HG03378 (cell line): Measurements from ENCODE around the gene MTCH1.

ENCODE experiments used
- ATAC-seq: cut with Tn5 transposase; IDR thresholded peaks from one replicate; pipeline ENCODE4 v1.9.1; 2021; ENCODE audit warnings: mild to moderate bottlenecking, moderate library complexity; ENCODE audit not compliant: unreplicated experiment

Gene MTCH1

DNA sequence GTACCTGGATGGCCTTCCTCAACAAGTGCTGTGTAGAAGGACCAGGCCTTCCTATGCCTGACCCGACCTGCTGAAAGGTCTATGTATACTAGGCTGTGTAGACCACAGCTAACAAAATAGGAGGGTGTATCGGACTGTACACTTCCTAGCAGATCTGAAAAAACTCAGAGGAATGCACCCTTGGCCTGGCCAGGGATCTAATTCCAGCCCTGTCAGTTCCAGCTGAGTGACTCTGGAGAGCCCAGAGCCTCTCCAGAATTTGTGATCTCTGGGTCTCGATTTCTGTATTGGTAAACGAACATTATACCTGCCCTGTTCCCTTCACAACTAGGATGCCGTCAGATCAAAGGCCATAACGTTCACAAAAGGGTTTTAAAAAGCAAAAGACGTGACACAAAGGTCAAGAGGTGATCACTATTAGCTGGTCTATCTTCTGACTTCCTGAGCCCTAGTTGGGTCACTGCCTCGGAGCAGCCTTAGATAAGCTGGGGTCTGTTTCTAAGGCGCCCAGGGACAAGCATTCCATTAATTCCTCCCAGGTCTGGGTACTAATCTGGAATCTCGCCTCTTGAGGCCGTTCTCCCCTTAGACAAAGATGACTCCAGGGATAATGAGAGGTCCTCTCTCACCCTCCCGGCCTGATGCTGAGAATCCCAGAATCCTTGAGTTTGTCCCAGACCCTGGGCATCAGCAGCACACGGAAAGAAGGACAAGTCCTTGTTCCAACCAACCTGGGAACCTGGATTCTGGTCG is 13.9 kb downstream of the MTCH1 start:
- no peak for ATAC-seq

DNA sequence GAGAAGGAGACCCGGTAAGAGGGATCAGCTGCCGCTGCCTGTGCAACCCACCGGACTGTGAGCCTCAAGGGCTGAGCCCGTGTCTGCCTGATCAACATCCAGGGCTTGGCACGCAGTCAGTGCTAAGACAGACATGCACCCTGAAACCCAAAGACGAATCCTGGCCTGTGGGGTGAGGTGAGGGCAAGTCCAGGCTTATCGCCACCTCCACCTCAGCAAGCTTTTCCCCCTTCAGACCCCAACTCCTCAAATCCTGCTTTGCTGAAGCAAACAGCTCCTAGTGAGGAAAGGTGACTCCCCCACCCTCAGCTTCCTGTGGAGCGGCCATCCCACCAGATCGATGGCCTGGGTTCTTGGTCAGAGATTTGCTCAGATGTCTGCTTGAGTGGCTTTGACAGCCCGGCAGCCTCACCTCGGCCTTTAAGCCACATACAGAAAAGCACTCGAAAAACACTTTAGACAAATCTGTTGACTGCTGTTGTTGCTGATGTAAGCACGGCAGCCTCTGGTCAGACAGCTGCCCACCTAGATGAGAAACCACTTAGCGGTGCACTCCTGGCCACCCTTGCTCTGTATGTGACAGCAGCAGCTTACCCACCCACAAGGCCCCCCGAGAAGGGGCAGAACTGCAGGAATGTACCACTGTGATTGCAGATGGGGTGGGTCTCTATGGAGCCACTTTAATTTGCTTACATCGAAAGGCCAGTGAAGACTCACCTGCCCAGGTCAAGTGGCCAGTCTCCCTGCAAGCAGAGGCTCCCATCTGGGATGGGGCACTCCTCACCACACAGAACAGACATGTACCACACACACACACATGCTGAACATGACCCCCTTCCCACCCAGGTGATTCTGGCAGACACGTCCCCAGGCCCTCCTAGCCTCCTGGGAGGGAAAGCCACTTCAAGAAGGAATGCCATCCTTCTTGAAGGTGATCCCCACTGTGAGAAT is 14.8 kb downstream of the MTCH1 start:
- no peak for ATAC-seq

DNA sequence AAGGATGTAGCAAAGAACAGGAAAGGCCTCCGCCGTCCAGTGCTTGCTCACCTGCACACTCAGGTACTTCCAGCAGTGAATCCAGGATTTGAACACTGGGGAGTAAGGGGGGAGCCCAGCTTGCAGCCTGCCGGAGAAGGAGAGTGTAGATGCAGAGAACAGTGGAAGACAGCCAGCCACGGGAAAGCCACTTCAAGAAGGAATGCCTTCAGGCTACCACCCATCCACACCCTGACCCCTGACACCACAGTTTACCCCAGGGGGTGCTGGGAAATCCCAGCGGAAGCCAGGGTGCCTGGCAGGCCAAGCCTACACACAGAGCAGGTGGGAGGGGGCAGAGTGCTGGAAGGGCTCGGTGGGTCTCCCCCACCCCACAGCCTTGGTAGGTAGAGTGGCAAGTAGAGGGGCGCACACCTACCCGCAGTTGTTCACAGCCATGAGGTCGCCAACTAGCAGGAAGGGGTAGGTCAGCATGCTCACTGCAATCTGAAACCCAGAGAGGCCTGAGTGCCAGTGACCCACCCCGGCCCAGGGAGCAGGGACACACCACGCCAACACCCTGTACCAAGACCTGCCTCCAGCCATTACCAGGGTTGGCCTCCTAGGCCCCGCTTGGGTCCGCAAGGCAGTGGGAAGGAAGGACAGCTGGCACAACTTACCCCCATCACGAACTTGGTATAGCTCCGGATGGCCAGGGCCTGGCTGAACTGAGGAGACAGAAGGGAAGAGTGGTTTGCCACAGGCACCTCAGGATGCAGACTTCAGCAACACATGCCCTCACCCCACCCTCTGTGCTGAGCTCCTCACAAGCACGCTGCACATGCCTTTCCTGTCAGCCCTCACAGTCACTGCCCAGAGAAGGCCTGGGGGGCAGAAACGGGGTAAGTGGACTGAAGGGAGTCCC is 15.8 kb downstream of the MTCH1 start:
- ATAC-seq, result no peak

DNA sequence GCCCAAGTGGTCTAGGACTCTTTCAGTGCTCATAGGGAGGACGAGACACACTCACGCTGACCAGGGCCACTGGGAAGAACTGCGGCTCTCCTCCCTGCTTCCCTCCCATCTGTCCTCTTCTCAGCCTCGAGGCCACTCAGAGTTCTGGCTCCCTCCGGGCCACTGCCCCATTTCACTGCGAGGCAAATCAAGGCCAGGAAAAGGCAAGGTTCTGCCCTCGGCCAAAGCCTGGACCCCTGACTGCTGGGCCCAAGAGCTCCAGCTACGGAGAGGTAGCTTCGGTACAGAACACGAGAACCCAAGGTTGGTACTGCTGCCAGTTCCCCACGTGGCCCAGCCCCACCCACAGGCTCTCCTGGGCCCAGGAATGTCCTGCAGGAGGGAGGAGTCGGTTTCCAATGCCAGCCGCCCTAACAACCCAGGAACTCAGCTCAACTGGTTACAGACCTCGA is 16.7 kb downstream of the MTCH1 start:
- no peak for ATAC-seq

DNA sequence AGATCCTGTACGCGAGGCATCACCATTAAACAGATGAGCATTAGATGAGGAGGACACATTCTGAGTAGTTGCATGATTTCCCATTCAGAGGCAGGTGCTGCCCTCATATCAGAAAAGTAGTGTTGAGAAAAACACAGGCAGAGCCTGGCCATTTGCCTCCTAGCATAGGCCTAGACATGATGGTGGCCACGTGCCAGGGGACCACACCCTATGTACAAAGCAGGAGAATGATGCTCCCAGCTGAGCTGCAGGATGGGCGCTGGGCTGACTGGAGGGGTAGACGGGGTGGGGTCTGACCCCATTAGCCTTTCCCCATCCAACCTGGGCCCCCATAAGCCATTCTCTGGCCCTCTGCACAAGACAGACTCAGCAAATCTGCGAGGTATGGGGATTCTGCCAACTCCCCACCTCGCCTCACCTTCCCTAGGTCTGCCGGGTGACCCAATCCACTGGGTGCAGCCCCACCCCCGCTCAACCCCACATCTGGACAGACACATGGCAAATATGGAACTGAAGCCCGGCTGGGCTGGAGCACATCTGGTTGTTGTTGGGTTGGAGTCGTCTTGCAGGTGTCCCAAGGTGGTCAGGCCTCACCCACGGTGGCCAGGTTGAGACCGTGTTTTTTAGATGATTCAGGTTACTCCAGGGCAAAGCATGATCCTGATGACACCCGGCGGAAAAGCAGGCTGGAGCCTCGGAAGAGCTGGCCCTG is 17.6 kb downstream of the MTCH1 start:
- no peak for ATAC-seq

DNA sequence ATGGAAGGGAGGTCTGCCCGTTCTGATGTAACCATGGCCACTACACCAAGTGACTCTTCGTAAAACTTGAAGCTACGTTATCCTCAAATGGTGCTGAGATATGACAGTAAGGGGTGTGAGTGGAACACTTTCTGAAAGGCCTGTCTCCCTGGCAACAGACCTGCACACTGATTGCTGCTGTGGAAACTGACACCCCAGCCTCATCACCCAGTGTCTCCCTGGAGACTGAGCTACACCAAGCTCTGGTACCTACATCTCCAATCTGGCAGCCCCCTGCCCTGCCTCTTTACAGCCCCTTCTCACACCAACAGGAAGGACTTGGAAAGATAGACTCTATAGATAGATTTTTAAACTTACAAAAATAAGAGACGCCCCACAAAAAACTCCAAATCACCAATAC is 18.2 kb downstream of the MTCH1 start:
- no peak for ATAC-seq

DNA sequence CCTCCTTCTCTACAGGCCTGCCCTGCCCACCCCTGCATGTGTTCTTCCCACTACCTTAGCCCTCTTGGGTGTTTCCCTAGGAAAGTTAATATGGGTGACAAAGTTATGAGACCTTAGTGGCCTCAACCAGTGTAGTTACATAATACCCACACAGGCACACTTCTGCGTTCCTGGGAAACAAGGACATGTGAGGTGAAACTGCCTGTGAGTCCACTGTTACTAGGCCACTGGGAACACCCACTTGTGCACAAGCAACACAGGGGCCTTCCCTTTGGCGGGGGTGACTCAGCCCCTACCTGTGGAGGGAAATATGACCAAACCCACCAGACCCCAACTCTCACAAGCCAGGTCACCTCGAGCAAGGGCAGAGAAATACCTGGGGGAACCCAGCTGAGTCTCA is 18.7 kb downstream of the MTCH1 start:
- no peak for ATAC-seq

DNA sequence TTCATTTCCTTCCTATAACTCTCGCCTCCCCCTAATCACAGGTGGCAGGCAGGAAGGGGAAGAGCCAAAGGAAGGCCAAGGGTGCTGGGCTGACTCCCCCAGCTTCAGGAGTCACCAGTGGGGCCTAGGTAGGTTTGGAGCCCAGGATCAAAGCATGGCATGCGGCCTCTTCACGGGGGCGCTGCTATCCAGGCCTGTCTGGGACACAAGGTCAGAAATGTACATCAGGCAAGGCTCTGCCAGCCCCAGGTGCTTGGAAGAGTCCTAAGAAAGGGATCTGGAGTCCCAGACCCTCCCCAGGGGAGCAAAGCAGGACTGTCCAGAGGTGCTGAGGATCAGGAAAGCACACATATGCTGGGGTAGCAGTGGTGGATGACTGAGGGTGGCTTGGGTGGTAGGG is 21.1 kb downstream of the MTCH1 start:
- ATAC-seq, result no peak

DNA sequence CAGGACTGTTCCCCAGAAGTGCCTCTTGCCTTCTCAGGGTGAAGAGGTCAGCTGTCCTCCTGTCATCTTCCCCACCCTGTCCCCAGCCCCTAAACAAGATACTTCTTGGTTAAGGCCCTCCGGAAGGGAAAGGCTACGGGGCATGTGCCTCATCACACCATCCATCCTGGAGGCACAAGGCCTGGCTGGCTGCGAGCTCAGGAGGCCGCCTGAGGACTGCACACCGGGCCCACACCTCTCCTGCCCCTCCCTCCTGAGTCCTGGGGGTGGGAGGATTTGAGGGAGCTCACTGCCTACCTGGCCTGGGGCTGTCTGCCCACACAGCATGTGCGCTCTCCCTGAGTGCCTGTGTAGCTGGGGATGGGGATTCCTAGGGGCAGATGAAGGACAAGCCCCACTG is 21.6 kb downstream of the MTCH1 start:
- no peak for ATAC-seq

DNA sequence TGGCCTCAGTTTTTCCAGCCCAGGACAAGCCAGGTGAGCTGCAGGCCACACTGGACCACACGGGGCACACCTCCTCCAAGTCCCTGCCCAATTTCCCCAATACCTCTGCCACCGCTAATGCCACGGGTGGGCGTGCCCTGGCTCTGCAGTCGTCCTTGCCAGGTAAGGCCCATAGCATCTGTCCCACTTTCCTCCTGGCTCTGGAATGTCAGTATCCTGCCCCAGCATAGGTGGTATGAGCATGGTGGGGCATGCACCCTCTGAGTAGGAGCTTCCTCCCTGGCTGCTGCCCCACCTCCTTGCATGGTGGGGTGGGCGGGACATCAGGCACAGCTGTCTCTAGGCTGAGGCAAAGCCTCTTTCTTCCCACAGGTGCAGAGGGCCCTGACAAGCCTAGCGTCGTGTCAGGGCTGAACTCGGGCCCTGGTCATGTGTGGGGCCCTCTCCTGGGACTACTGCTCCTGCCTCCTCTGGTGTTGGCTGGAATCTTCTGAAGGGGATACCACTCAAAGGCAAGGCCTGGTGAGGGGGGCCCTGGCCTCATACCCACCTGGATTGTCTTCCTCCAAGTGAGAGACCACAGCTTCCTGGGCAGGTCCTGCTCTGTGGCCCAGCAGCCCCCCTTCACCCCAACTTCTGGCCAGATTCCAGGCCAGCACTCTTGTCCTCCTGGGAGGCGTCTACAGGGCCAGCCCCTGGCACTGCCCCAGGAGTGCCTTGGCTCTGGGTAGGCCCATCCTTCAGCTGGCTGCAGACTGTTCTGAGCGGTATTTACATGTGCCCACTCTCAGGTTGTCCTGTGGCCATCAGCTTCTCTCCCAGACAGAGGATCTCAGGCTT is 22.3 kb downstream of the MTCH1 start:
- no peak for ATAC-seq

DNA sequence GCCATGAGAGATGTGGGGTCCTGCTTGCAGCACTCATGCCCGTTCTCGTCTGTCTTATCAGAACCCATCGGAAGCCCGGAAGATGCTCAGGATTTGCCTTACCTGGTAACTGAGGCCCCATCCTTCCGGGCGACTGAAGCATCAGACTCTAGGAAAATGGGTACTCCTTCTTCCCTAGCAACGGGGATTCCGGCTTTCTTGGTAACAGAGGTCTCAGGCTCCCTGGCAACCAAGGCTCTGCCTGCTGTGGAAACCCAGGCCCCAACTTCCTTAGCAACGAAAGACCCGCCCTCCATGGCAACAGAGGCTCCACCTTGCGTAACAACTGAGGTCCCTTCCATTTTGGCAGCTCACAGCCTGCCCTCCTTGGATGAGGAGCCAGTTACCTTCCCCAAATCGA is 23.1 kb downstream of the MTCH1 start:
- no peak for ATAC-seq

DNA sequence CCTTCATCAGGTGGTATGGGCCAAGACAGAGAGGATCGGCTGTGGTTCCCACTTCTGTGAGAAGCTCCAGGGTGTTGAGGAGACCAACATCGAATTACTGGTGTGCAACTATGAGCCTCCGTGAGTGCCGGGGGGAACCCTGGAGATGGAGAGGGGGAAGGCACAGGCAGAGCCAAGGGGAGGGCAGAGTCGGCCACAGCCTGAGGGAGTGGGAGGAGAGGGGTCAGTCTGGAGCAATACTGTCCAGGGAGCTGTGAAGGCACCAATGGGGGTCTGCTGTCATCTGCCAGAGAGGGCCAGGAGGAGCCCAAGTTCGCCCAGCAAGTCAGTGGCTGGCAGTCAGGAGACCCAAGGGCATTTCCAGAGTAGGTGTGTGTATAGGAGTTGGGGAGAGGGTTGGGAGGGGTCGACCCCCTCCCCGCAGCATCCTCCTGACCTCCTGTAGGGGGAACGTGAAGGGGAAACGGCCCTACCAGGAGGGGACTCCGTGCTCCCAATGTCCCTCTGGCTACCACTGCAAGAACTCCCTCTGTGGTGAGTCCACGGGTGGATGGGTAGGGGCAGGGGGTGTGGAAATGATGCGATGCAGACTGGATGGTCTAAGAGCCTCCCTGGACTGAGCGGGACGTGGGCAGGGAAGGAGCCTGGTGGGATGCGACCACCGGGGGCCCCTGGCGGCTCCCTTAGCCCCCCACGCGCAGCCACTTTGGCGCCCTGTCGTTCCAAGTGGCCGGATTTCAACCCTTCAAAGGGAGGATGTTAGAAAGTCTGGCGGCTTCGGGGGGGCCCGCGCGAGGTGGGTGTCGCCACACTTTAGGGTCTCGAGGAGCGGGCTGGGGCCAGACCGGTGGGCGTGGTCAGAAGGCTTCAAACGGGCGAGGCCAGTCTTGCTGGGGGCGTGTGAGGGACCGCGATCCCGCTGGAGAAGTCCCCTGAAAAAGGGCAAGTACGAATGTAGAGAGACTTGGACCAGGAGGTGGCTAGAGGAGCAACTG is 24.3 kb downstream of the MTCH1 start:
- ATAC-seq, result no peak

DNA sequence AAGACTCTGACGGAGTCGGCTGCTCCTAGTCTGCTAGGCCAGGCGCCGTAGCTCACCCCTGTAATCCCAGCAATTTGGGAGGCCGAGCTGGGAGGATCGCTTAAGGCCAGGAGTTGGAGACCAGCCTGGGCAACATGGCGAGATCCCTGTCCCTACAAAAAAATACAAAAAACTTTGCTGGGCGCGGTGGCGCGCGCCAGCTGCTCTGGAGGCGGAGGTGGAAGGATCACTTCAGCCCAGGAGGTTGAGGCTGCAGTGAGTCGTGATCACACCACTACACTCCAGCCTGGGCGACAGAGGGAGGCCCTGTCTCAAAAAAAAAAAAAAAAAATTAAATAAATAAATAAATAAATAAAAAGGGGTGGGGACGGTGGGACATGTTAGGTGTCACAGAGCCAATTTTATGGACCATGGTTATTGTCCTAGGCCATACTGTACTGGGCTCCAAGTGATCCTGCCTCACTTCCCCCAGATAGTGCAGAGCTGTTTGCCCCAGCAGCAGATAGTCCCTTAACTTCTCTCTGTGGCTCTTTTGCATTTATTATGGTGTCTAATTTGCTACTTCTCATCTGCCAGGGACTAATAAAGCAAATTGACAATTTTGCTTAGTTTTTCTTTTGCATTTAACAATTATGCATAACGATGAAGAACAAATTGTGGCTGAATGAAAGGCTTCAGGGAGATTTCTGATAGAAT is 26.3 kb downstream of the MTCH1 start:
- no peak for ATAC-seq

DNA sequence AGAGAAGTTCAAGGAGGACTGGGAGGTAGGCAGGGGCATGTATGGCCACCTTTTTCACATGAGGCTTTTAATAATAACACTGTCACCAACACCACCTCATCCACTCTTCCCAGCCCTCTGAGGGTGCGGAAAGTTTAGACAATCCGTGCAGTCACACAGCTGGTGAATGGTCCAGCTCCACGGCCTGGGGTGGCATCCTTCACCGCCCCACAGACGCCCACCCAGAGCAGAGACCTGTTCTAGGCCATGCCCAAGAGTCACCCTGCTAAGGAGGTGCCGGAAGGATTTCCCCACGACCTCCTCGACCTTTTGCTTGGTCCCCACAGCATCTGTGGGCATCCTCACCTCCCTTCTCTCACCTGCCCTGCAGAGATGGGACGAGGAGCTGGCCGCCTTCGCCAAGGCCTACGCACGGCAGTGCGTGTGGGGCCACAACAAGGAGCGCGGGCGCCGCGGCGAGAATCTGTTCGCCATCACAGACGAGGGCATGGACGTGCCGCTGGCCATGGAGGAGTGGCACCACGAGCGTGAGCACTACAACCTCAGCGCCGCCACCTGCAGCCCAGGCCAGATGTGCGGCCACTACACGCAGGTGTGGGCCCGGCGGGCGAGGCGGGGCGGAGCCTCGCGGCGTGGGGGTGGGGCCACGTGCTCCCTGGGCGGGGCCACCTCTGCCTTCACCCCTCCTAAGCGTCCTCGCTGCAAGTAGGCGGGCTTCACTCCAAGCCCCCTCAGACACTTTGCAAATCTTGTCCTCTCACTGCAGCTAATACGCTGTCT is 27.0 kb downstream of the MTCH1 start:
- ATAC-seq, result no peak

DNA sequence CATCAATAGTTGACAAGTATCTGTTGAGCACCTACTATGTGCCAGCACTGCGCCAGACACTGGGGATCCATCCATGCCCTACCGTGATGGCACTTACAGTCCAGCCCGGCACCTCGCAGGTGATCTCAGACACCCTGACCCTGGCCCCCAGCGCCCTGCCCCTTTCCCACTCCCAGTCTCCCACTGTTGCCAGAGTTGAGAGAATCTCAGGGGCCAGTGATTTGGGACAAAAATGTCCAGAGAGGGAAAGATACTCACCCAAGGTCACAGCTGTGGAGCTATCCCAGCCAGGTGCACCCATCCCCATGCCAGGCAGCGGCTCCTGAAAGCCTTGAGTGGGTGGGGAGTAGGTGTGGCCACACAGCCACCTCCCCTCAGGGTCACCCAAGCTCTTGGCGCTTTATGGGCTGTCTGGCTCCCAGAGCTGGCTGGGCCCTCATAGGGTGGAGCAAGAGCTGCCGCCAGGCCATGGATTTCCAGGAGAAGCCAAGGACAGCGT is 28.2 kb downstream of the MTCH1 start:
- no peak for ATAC-seq

DNA sequence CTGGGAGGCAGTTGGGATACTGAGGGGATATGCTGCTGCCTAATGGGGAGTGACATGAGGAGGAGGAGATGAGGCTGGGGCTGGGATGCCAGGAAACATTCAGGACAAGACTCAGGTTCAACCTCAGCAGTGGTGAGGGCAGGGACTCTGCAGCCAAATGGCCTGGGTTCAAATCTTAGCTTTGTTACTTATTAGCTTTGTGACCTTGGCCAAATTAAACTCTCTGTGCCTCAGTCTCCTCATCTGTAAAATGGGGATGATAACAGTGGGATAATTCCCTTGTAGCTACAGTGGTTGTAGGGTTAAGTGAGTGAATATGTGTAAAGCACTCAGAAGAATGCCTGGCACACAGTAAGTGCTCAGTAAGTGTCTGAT is 29.6 kb downstream of the MTCH1 start:
- no peak for ATAC-seq
